T-helper 1 cell (primary cell): Measurements from ENCODE around the gene MCU.
A peak's percentile ranks its signal among the peaks of the same experiment; 100 is the strongest.
"Not testable (repeated sequence)": the region's sequence is repeated elsewhere in the genome, so short reads cannot be mapped to it uniquely, and the experiment has no call there.

Source experiments
- DNase-seq, 5 donors: peaks; one replicate each; pipeline ENCODE4 v3.0.0-alpha.2; 2012 to 2020
- total RNA-seq, 4 donors: gene quantifications; one replicate each; lab custom pipeline; 2026; lab: John Stamatoyannopoulos, UW

MCU gene
- 11.9 to 16.1 (median 15.2) reads per million in 4 donors for total RNA-seq

- DNase-seq = peak; percentile 79 to 93 (median 87)
Observed at GRCh38 chr10:72691863-72692743, at the start of gene MCU. MCU (plus strand) TSS chr10:72692143; CDS start chr10:72692152, 9 bp downstream.

GRCh38 chr10:72642318-72642717, 49.6 kb upstream of the MCU start:
- no peak for DNase-seq

GRCh38 chr10:72645263-72645858, 46.6 kb upstream of the MCU start:
- no peak for DNase-seq

- not testable (repeated sequence) for DNase-seq
Observed at GRCh38 chr10:72646971-72647370, 45.0 kb upstream of the MCU start.

GRCh38 chr10:72648301-72648700, 43.6 kb upstream of the MCU start:
- no peak for DNase-seq

GRCh38 chr10:72649291-72649690, 42.7 kb upstream of the MCU start:
- DNase-seq = no peak

- no peak for DNase-seq
Observed at GRCh38 chr10:72653383-72654096, 38.4 kb upstream of the MCU start.

GRCh38 chr10:72654720-72655119, 37.2 kb upstream of the MCU start:
- DNase-seq = no peak

- DNase-seq = no peak
Observed at GRCh38 chr10:72658696-72659400, 33.1 kb upstream of the MCU start.

- DNase-seq = no peak
Observed at GRCh38 chr10:72659694-72660093, 32.2 kb upstream of the MCU start.

- no peak for DNase-seq
Observed at GRCh38 chr10:72660220-72660619, 31.7 kb upstream of the MCU start.

GRCh38 chr10:72661431-72661830, 30.5 kb upstream of the MCU start:
- DNase-seq = no peak

- DNase-seq = no peak
Observed at GRCh38 chr10:72663971-72664370, 28.0 kb upstream of the MCU start.

GRCh38 chr10:72665925-72666324, 26.0 kb upstream of the MCU start:
- no peak for DNase-seq

GRCh38 chr10:72667207-72667864, 24.6 kb upstream of the MCU start:
- no peak for DNase-seq

- DNase-seq = no peak
Observed at GRCh38 chr10:72673280-72673679, 18.7 kb upstream of the MCU start.

GRCh38 chr10:72674174-72674573, 17.8 kb upstream of the MCU start:
- DNase-seq = not testable (repeated sequence)

GRCh38 chr10:72679838-72680241, 12.1 kb upstream of the MCU start:
- no peak for DNase-seq

GRCh38 chr10:72682638-72683037, 9.3 kb upstream of the MCU start:
- DNase-seq = no peak

GRCh38 chr10:72685264-72685921, 6.5 kb upstream of the MCU start:
- DNase-seq = no peak

- DNase-seq = not testable (repeated sequence)
Observed at GRCh38 chr10:72686430-72686829, 5.5 kb upstream of the MCU start.

- DNase-seq = no peak
Observed at GRCh38 chr10:72687035-72687434, 4.9 kb upstream of the MCU start.
